NK-92 treated with Interleukin-12 subunit alpha and Interleukin-12 subunit beta, amount 100 ng/mL, for 24 hours (cell line): ENCODE data around the gene C17orf75.
"Not testable (repeated sequence)": the region's sequence is repeated elsewhere in the genome, so short reads cannot be mapped to it uniquely, and the experiment has no call there.

Experiments used
- DNase-seq: peaks from one replicate; lab custom pipeline; 2025; lab: John Stamatoyannopoulos, UW

C17orf75 gene

GRCh38 chr17:32342603-32343325 is 791 bp upstream of the C17orf75 start:
- no peak for DNase-seq

GRCh38 chr17:32341141-32341856 is 674 bp downstream of the C17orf75 start:
- DNase-seq: peak; percentile 36

DNA sequence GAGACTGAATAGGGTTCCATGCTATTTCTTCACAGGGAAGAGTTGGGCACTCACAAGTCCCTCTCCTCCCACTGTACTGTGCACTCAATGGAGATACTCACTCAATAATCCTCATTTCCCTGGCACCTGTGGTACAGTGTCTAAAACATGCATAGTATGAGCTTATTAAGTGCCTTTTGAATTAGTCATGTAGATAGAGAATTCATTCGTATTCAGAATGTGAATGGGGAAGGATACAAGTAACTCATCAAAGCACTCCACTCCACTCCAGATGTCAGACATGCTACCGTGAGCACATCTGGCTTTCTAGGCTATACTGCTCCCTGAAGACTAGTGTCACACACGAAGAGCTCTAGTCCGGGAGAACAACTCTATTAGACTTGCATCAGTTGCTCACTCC is 6.3 kb downstream of the C17orf75 start:
- DNase-seq: no peak

GRCh38 chr17:32335046-32335445 is 6.9 kb downstream of the C17orf75 start:
- DNase-seq: no peak

- no peak for DNase-seq
Observed at GRCh38 chr17:32333187-32333586, 8.8 kb downstream of the C17orf75 start.

DNA sequence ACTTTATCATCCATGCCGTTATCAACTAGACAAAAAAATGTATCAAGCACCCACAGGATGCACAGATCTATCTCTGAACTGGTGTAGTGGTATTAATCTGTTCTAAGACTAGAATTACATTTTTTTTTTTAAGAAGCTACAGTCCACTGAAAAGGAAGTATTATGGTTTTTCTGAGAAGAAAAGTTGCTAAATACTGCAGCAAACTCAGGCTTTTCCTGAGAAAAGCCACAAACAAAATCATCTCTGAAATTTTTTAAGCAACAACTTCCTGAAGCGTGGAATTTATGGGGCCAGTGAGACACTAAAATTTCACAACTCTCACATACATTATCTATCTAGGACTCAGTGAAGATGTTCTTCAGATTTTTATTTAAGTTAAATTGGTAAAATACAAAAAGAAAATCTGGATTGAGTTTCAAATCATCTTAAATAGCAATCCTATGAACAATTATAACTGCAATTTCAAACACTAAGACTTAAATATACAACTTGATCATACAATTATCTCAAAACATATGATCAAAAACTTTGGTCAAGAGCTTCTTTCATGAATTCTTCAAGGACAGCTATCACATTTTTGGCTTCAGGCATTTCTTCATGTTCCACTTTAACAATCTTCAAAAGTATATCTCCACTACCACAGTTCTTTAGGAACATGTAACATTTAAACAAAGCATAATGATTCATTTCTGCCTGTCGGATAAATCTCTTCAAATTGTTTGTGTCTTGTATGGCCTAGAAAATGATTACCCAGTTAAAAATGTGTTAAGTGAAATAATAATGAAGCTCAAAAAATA is 10.5 kb downstream of the C17orf75 start:
- DNase-seq: no peak

GRCh38 chr17:32330147-32330546 is 11.8 kb downstream of the C17orf75 start:
- DNase-seq: no peak

- no peak for DNase-seq
Observed at GRCh38 chr17:32327911-32328310, 14.1 kb downstream of the C17orf75 start.

GRCh38 chr17:32323811-32324491 is 18.0 kb downstream of the C17orf75 start:
- DNase-seq: peak; percentile 13

GRCh38 chr17:32323046-32323445 is 18.9 kb downstream of the C17orf75 start:
- no peak for DNase-seq

DNA sequence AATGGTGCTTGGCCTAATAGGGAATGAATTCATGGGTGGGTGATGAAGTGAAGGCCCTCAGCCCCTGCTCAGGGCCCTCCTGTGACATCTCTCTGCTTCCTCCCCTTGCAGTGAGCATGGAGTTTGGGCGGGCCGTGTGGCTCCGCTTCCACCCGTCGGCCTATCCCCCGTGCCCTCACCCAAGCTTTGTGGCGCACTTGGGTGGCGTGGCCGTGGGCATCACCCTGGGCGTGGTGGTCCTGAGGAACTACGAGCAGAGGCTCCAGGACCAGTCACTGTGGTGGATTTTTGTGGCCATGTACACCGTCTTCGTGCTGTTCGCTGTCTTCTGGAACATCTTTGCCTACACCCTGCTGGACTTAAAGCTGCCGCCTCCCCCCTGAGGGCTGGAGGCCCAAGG is 21.1 kb downstream of the C17orf75 start:
- no peak for DNase-seq

- not testable (repeated sequence) for DNase-seq
Observed at GRCh38 chr17:32320080-32320479, 21.9 kb downstream of the C17orf75 start.

DNA sequence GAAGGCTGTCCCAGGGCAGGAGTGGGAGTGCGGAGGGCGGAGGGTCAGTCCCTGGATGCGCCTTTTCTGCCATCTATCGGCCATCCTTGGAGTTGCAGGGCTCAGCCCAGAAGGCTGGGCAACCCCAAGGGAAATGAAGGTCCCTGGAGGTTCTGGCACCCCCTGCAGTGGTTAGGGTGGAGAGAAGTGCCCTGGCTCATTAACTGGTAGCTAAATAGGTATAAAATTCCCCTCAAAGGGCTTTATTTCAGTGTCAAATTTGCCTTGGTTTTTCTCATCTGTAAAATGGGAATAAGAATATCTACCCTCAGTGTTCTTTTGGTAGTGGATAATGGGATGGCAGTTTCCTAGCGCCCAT is 22.4 kb downstream of the C17orf75 start:
- peak; percentile 30 for DNase-seq

- DNase-seq: no peak
Observed at GRCh38 chr17:32318071-32318470, 23.9 kb downstream of the C17orf75 start.

- no peak for DNase-seq
Observed at GRCh38 chr17:32317353-32317752, 24.6 kb downstream of the C17orf75 start.

DNA sequence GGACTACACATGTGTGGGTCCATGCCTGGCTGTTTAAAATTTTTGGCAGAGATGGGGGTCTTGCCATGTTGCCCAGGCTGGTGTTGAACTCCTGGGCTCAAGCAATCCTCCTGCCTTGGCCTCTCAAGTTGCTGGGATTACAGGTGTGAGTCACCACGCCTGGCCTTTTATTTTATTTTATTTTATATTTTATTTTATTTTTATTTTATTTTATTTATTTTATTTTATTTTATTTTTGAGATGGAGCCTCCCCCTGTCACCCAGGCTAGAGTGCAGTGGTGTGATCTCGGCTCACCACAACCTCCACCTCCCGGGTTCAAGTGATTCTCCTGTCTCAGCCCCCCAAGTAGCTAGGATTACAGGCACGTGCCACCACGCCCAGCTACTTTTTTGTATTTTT is 25.3 kb downstream of the C17orf75 start:
- DNase-seq: not testable (repeated sequence)

DNA sequence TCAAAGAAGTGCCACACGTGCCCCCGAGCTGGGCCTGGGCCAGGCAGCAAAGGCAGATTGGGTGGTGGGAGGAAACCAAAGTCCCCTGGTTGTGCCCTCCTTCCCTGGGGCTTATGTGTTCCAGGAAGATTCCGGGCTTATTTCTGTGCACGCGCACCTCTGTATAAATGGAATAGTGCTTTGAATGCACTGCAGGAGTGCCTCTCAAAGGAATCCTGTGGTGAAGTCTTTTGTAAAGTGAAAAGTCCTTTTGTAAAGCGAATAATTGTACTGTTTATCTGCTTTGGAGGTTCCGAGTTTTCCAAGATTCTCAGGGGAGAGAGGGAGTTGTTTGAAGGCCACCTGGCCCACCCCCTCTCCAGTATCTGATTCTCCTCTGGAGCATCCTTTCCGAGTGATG is 26.8 kb downstream of the C17orf75 start:
- DNase-seq: no peak

DNA sequence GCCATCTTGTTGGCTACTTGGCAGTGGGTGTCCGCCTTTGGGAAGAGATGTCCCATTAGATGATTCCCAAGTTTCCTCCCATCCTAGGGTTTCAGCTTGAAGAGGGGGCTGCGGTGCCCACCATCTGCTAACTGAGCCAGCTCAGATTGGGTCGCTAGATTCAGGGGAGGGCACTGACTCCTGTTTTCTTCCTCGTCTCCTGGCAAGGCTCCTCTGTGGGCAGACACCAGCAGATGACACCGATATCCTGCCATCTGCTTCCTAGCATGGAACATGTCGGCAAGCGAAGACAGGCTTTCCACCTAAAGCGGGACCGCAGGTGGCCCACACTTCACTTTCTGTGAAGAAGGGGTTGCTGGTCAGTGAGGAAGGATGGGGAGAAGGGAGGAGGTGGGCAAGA is 27.3 kb downstream of the C17orf75 start:
- no peak for DNase-seq

DNA sequence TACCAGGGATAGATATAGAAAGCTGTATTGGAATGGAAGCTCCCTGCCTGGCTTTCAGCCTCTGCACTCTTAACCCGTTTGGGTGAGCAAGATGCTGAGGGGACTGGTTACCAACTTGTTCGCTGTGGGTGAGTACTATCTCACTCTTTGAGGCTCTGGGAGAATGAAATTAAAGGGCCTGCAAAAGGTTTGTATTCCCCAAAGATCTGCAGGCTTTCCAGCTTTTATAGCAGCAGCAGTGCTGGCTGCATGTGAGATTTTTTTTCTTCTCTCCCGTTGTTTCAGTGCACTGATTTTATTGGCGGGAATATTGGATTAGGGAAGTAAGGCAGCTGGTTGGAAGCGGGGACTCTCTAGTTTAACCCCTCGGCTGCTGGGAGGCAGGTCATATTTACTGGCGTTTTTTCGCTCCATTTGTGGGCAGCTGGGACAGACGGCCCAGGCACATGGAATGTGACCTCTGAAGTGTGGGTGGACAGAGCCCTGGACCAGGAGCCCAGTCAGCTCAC is 30.9 kb downstream of the C17orf75 start:
- DNase-seq: no peak

- DNase-seq: no peak
Observed at GRCh38 chr17:32307658-32308057, 34.3 kb downstream of the C17orf75 start.

GRCh38 chr17:32305049-32305448 is 36.9 kb downstream of the C17orf75 start:
- no peak for DNase-seq

GRCh38 chr17:32303781-32304288 is 38.1 kb downstream of the C17orf75 start:
- no peak for DNase-seq
